T-cell (primary cell): ENCODE data around the gene PPP1R14D. TPM values are rescaled to one million over a fixed set of nuclear protein-coding genes. Genes with fewer than 3 reads are reported as not detected.
A peak's percentile ranks its signal among the peaks of the same experiment; 100 is the strongest.

ENCODE experiments used
- ATAC-seq, 4 experiments: fragments of 200-7000 bp in 3 of 4; fragments of 150-1000 bp in 1 of 4; cut with Tn5 transposase; replicated peaks in 1 of 4; 1 replicate in 3 of 4; 2 replicates in 1 of 4; pipeline ENCODE4 v1.10.0; 2021; ENCODE audit warnings: moderate library complexity in 3 of 4, mild to moderate bottlenecking in 2 of 4, moderate number of reproducible peaks in 1 of 4
- CTCF ChIA-PET, 2 donors: fragments of 300-600 bp; sonication (Branson Sonifier 250); formaldehyde crosslinking; loops; one replicate each; lab custom pipeline; 2022; ENCODE audit warnings: antibody characterized with exemption in 2 of 2; lab: Charles Lee
- POLR2A ChIA-PET, 2 donors: fragments of 300-600 bp; sonication (Branson Sonifier 250); formaldehyde crosslinking; loops; one replicate each; lab custom pipeline; 2022; ENCODE audit warnings: antibody characterized with exemption in 2 of 2; lab: Charles Lee
- DNase-seq, 35 experiments: peaks; one replicate each; pipeline versions ENCODE4 v3.0.0 to v3.0.0-alpha.2; 2013 to 2023
- H3K27ac ChIP-seq: one replicate; pipeline ENCODE4 v1.5.1; 2013; ENCODE audit warnings: low read length
- H3K27me3 ChIP-seq, 2 experiments: replicated peaks in 1 of 2; 1 replicate in 1 of 2; 2 replicates in 1 of 2; pipeline versions ENCODE4 v1.6.1 to v1.7.0; 2013; ENCODE audit warnings: low read length in 1 of 2, mixed read lengths in 1 of 2; ENCODE audit not compliant: control insufficient read depth in 2 of 2, insufficient read depth in 2 of 2; ENCODE audit errors: extremely low read depth in 1 of 2
- H3K36me3 ChIP-seq, 2 donors: 1 replicate in 1 of 2; 2 replicates in 1 of 2; pipeline versions ENCODE4 v1.6.1 to v1.7.0; 2013; ENCODE audit warnings: low read length in 1 of 2; ENCODE audit not compliant: control insufficient read depth in 2 of 2, insufficient read depth in 1 of 2; ENCODE audit errors: extremely low read depth in 1 of 2
- H3K4me1 ChIP-seq, 2 experiments: 1 replicate in 1 of 2; 2 replicates in 1 of 2; pipeline versions ENCODE4 v1.6.1 to v1.7.0; 2013; ENCODE audit warnings: low read length in 2 of 2, mixed read lengths in 1 of 2; ENCODE audit not compliant: insufficient read depth in 2 of 2, control insufficient read depth in 1 of 2; ENCODE audit errors: extremely low read depth in 1 of 2
- H3K4me3 ChIP-seq, 2 donors: 1 replicate in 1 of 2; 2 replicates in 1 of 2; pipeline versions ENCODE4 v1.5.1 to v1.7.0; 2013; ENCODE audit warnings: mild to moderate bottlenecking in 2 of 2, low read length in 1 of 2, moderate library complexity in 1 of 2; ENCODE audit not compliant: control insufficient read depth in 1 of 2; ENCODE audit errors: extremely low read depth in 1 of 2
- H3K9me3 ChIP-seq: 2 replicates; pipeline ENCODE4 v1.7.0; 2013
- H3K27ac Mint-ChIP-seq, 2 donors: one replicate each; pipeline ENCODE4 v1.8.0; 2020 to 2021; ENCODE audit warnings: mild to moderate bottlenecking in 2 of 2, mixed read lengths in 2 of 2
- H3K27me3 Mint-ChIP-seq, 2 donors: one replicate each; pipeline ENCODE4 v1.8.0; 2021 to 2022; ENCODE audit warnings: mixed read lengths in 2 of 2
- H3K36me3 Mint-ChIP-seq: one replicate; pipeline ENCODE4 v1.8.0; 2021; ENCODE audit warnings: mixed read lengths
- H3K4me1 Mint-ChIP-seq, 3 donors: one replicate each; pipeline ENCODE4 v1.8.0; 2020 to 2022; ENCODE audit warnings: mixed read lengths in 3 of 3, mild to moderate bottlenecking in 1 of 3
- H3K4me3 Mint-ChIP-seq, 3 donors: one replicate each; pipeline ENCODE4 v1.8.0; 2020 to 2022; ENCODE audit warnings: mild to moderate bottlenecking in 3 of 3, mixed read lengths in 3 of 3, moderate library complexity in 3 of 3
- H3K9me3 Mint-ChIP-seq, 3 donors: one replicate each; pipeline ENCODE4 v1.8.0; 2020 to 2022; ENCODE audit warnings: mixed read lengths in 3 of 3
- WGBS: methylation state at CpG from one replicate; pipeline ENCODE4 v1.1.5; 2013; ENCODE audit warnings: missing lambda C conversion rate; ENCODE audit not compliant: insufficient coverage; 5-methylcytosine and 5-hydroxymethylcytosine counted together
- total RNA-seq, 35 experiments: library from RNA in 6 of 35; stranded (reverse) in 6 of 35; fragments of 120-200 nt in 1 of 35; gene quantifications; one replicate each; pipeline versions ENCODE4 v1.2.1 to v1.2.4 and lab custom pipeline; 2013 to 2026

The PPP1R14D gene
- total RNA-seq, 5 donors from 2014 or later (not counting 1 experiment from before 2014, with no cell fraction given) = not detected

GRCh38 chr15:40775007-40775406, 53.5 kb downstream of the PPP1R14D start:
- DNase-seq (no peak), ATAC-seq (no peak)
- CTCF ChIA-PET = interaction anchor here in 1 of 2 donors (1.0 kb wide), 1 partner anchor 10 kb away, joined by 4 read pairs; no protein-coding TSS in a partner anchor
- no peaks in the 10 kb centered on the region for H3K27me3 ChIP-seq
- H3K4me1 ChIP-seq = peaks cover 0 to 21% of the 10 kb centered on the region in 2 experiments
- no peaks in the 10 kb centered on the region for H3K9me3 ChIP-seq
- Mint-ChIP-seq H3K9me3 (no peaks in the 10 kb centered on the region), H3K4me1 (peaks cover 4 to 11% (median 8%) of the 10 kb centered on the region in 3 donors), H3K4me3 (no peak overlapping the region), H3K36me3 (peaks cover 25% of the 10 kb centered on the region), H3K27me3 (no peaks in the 10 kb centered on the region), H3K27ac (no peak overlapping the region)
- WGBS = no CpG with 5 or more reads among the region's 10 CpGs
- POLR2A ChIA-PET = no interaction called here
- H3K36me3 ChIP-seq = peaks cover 14 to 78% of the 10 kb centered on the region in 2 donors
- no peak overlapping the region for H3K4me3 ChIP-seq
- no peak overlapping the region for H3K27ac ChIP-seq

- H3K36me3 Mint-ChIP-seq = peaks cover 19% of the 10 kb centered on the region
- no peak overlapping the region for H3K27ac Mint-ChIP-seq
- H3K4me1 Mint-ChIP-seq = peaks cover 15 to 22% (median 19%) of the 10 kb centered on the region in 3 donors
- H3K27ac ChIP-seq = no peak overlapping the region
- ATAC-seq (no peak), DNase-seq (no peak)
- ChIA-PET CTCF (interaction anchor here (0.5 to 1.0 kb wide), 2 partner anchors 11 to 33 kb away, joined by 4 read pairs; no protein-coding TSS in a partner anchor), POLR2A (interaction anchor here in 1 of 2 donors (0.5 kb wide), 1 partner anchor 49 kb away, joined by 6 read pairs; no protein-coding TSS in a partner anchor)
- H3K4me3 ChIP-seq = no peak overlapping the region
- H3K4me3 Mint-ChIP-seq = no peak overlapping the region
- no peaks in the 10 kb centered on the region for H3K9me3 Mint-ChIP-seq
- no peaks in the 10 kb centered on the region for H3K27me3 ChIP-seq
- peaks cover 8 to 68% of the 10 kb centered on the region in 2 donors for H3K36me3 ChIP-seq
- WGBS = 89% methylated on average over 3 of the region's 6 CpGs
- peaks cover 7 to 32% of the 10 kb centered on the region in 2 experiments for H3K4me1 ChIP-seq
- H3K9me3 ChIP-seq = no peaks in the 10 kb centered on the region
- H3K27me3 Mint-ChIP-seq = no peaks in the 10 kb centered on the region
Observed at GRCh38 chr15:40773902-40774301, 54.6 kb downstream of the PPP1R14D start.

GRCh38 chr15:40773496-40773895, 55.0 kb downstream of the PPP1R14D start:
- 96% methylated on average over 7 of the region's 8 CpGs for WGBS
- DNase-seq (no peak), ATAC-seq (no peak)
- Histone ChIP-seq H3K9me3 (no peaks in the 10 kb centered on the region), H3K4me1 (peaks cover 11 to 36% of the 10 kb centered on the region in 2 experiments), H3K4me3 (no peak overlapping the region), H3K36me3 (peaks cover 4 to 64% of the 10 kb centered on the region in 2 donors), H3K27ac (no peak overlapping the region), H3K27me3 (no peaks in the 10 kb centered on the region)
- Mint-ChIP-seq H3K27me3 (no peaks in the 10 kb centered on the region), H3K4me3 (no peak overlapping the region), H3K4me1 (peaks cover 19 to 26% (median 23%) of the 10 kb centered on the region in 3 donors), H3K27ac (no peak overlapping the region), H3K36me3 (peaks cover 18% of the 10 kb centered on the region), H3K9me3 (no peaks in the 10 kb centered on the region)
- CTCF ChIA-PET = interaction anchor here (0.5 to 0.7 kb wide), 2 partner anchors 32 to 139 kb away, joined by 4 to 8 read pairs; no protein-coding TSS in a partner anchor
- POLR2A ChIA-PET = interaction anchor here in 1 of 2 donors (0.5 kb wide), 1 partner anchor 49 kb away, joined by 6 read pairs; no protein-coding TSS in a partner anchor

GRCh38 chr15:40772014-40772413, 56.5 kb downstream of the PPP1R14D start:
- WGBS = 97% methylated on average over 3 of the region's 13 CpGs
- Histone ChIP-seq H3K4me1 (peaks cover 11 to 36% of the 10 kb centered on the region in 2 experiments), H3K4me3 (no peak overlapping the region), H3K27ac (no peak overlapping the region), H3K27me3 (no peaks in the 10 kb centered on the region), H3K9me3 (no peaks in the 10 kb centered on the region), H3K36me3 (peaks cover 4 to 53% of the 10 kb centered on the region in 2 donors)
- peaks cover 21% of the 10 kb centered on the region for H3K36me3 Mint-ChIP-seq
- POLR2A ChIA-PET = no interaction called here
- peaks cover 23 to 29% (median 26%) of the 10 kb centered on the region in 3 donors for H3K4me1 Mint-ChIP-seq
- no peak overlapping the region for H3K27ac Mint-ChIP-seq
- CTCF ChIA-PET = no interaction called here
- H3K4me3 Mint-ChIP-seq = no peak overlapping the region
- DNase-seq (no peak), ATAC-seq (no peak)
- H3K9me3 Mint-ChIP-seq = no peaks in the 10 kb centered on the region
- H3K27me3 Mint-ChIP-seq = no peaks in the 10 kb centered on the region

GRCh38 chr15:40771242-40771641, 57.3 kb downstream of the PPP1R14D start:
- no peaks in the 10 kb centered on the region for H3K9me3 ChIP-seq
- POLR2A ChIA-PET = interaction anchor here (0.5 to 0.8 kb wide), 2 partner anchors 26 to 156 kb away, joined by 3 to 8 read pairs; no protein-coding TSS in a partner anchor
- H3K4me3 Mint-ChIP-seq = no peak overlapping the region
- CTCF ChIA-PET = no interaction called here
- H3K36me3 ChIP-seq = peaks cover 4 to 49% of the 10 kb centered on the region in 2 donors
- H3K27ac Mint-ChIP-seq = no peak overlapping the region
- 98% methylated on average over 5 of the region's 5 CpGs for WGBS
- ATAC-seq (no peak), DNase-seq (no peak)
- peaks cover 11 to 28% of the 10 kb centered on the region in 2 experiments for H3K4me1 ChIP-seq
- H3K4me1 Mint-ChIP-seq = peaks cover 20 to 24% (median 23%) of the 10 kb centered on the region in 3 donors
- peaks cover 14% of the 10 kb centered on the region for H3K36me3 Mint-ChIP-seq
- H3K9me3 Mint-ChIP-seq = no peaks in the 10 kb centered on the region
- no peak overlapping the region for H3K27ac ChIP-seq
- H3K27me3 Mint-ChIP-seq = no peaks in the 10 kb centered on the region
- H3K27me3 ChIP-seq = no peaks in the 10 kb centered on the region
- H3K4me3 ChIP-seq = no peak overlapping the region

- peak overlapping the region in 1 of 3 donors; percentile 58 for H3K4me3 Mint-ChIP-seq
- Histone ChIP-seq H3K27ac (peak overlapping the region; percentile 57), H3K27me3 (no peaks in the 10 kb centered on the region), H3K9me3 (no peaks in the 10 kb centered on the region), H3K4me1 (peaks cover 11 to 33% of the 10 kb centered on the region in 2 experiments), H3K4me3 (no peak overlapping the region), H3K36me3 (peaks cover 0 to 39% of the 10 kb centered on the region in 2 donors)
- H3K27ac Mint-ChIP-seq = peak overlapping the region; percentile 87 to 94
- WGBS = 81% methylated on average over 15 of the region's 17 CpGs
- ChIA-PET POLR2A (interaction anchor here in 1 of 2 donors (0.8 kb wide), 1 partner anchor 155 kb away, joined by 3 read pairs; no protein-coding TSS in a partner anchor), CTCF (interaction anchor here (0.5 to 1.8 kb wide), 3 partner anchors 12 to 176 kb away, joined by 3 to 6 read pairs (median 4); no protein-coding TSS in a partner anchor)
- no peaks in the 10 kb centered on the region for H3K27me3 Mint-ChIP-seq
- peaks cover 27 to 33% (median 31%) of the 10 kb centered on the region in 3 donors for H3K4me1 Mint-ChIP-seq
- peaks cover 14% of the 10 kb centered on the region for H3K36me3 Mint-ChIP-seq
- DNase-seq (peak in 1 of 35 experiments; percentile 4), ATAC-seq (no peak)
- no peaks in the 10 kb centered on the region for H3K9me3 Mint-ChIP-seq
Observed at GRCh38 chr15:40770147-40770721, 58.3 kb downstream of the PPP1R14D start.
